Mucosa of descending colon (tissue), 3 donors: ENCODE data around the gene UCN2. TPM values are rescaled to one million over a fixed set of nuclear protein-coding genes. Genes with fewer than 3 reads are reported as not detected.

Experiments used
- ATAC-seq: fragments of 200-7000 bp; cut with Tn5 transposase; one replicate; pipeline ENCODE4 v1.9.1; 2020; ENCODE audit warnings: mild to moderate bottlenecking, moderate library complexity
- DNase-seq, 3 donors: peaks; one replicate each; pipeline ENCODE4 v3.0.0-alpha.2; 2020
- H3K36me3 ChIP-seq: fragments of 200-600 bp; one replicate; pipeline ENCODE4 v1.8.0; 2021; ENCODE audit warnings: low read depth, mild to moderate bottlenecking
- H3K4me1 ChIP-seq: fragments of 200-600 bp; one replicate; pipeline ENCODE4 v1.8.0; 2021; ENCODE audit warnings: low read depth, mild to moderate bottlenecking
- H3K4me3 ChIP-seq: fragments of 200-600 bp; one replicate; pipeline ENCODE4 v1.8.0; 2021; ENCODE audit warnings: mild to moderate bottlenecking
- H3K9me3 ChIP-seq: fragments of 200-600 bp; one replicate; pipeline ENCODE4 v1.8.0; 2021; ENCODE audit warnings: mild to moderate bottlenecking
- CTCF ChIP-seq: fragments of 200-600 bp; IDR thresholded peaks from one replicate; pipeline ENCODE4 v1.8.0; 2022; ENCODE audit warnings: antibody characterized with exemption, mild to moderate bottlenecking
- intact Hi-C, 2 donors: fragments of 100-400 bp; cut with DNase I in 1 of 2; cut with micrococcal nuclease in 1 of 2; formaldehyde crosslinking; loops; one replicate each; pipeline versions ENCODE4 v1.11.0 to v1.11.1; 2022; cut with DNase I, micrococcal nuclease
- total RNA-seq, 3 donors: library from RNA; stranded (reverse); fragmentation: NEBNext Ultra II Directional in 2 of 3; extraction: Animal tissue kit (Norgen Biotek cat#: 25700) in 2 of 3; gene quantifications; one replicate each; pipeline versions ENCODE4 v1.2.1 to v1.2.4, GENCODE V29; 2021 to 2023
- donor health status: DM: no; HTN: no; CAD: no; lungs with moderate emphysema.
- donor health status: DM: no; HTN: no; CAD: no.
- donor health status: DM: no; HTN: yes; CAD: no.

UCN2 gene
- total RNA-seq, 3 donors from 2014 or later = 0.19 TPM; not detected in 2

GRCh38 chr3:48564667-48565066 is 1.1 kb upstream of the UCN2 start:
- TF ChIP-seq CTCF = no peak
- H3K4me3 ChIP-seq = no peak overlapping the region
- H3K36me3 ChIP-seq = no peaks in the 10 kb centered on the region
- no peak for DNase-seq
- no peaks in the 10 kb centered on the region for H3K9me3 ChIP-seq
- intact Hi-C loops = no loop called here
- ATAC-seq = no peak
- H3K4me1 ChIP-seq = no peaks in the 10 kb centered on the region

DNA sequence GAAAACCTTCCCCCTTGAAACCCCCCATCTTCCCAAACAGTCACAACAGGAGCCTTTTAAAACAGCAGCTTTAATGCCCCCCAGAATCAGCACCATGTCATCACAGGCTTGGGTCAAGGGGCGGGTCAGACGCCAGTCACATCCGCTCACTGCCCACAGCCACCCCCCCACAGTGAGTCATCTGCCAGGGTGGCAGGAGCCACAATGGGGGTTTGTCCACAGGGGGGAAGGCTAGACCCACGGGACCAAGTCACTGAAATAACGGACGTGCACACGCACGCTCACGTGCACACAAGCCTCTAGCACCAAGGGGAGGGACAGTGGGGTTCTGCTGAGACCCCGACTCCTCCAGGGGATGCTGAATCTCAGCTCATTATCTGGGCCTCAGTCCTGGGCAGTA is 441 bp upstream of the UCN2 start:
- Histone ChIP-seq H3K4me1 (no peaks in the 10 kb centered on the region), H3K9me3 (no peaks in the 10 kb centered on the region), H3K36me3 (no peaks in the 10 kb centered on the region), H3K4me3 (no peak overlapping the region)
- TF ChIP-seq CTCF = no peak
- intact Hi-C loops = no loop called here
- peak; percentile 23 for ATAC-seq
- DNase-seq = no peak

- H3K36me3 ChIP-seq = no peaks in the 10 kb centered on the region
- intact Hi-C loops = no loop called here
- peaks cover 4% of the 10 kb centered on the region for H3K4me1 ChIP-seq
- H3K9me3 ChIP-seq = no peaks in the 10 kb centered on the region
- no peak for ATAC-seq
- no peak for DNase-seq
- no peak overlapping the region for H3K4me3 ChIP-seq
- no peak for TF ChIP-seq CTCF
Measured at GRCh38 chr3:48562367-48563095, 1.1 kb downstream of the UCN2 start.

GRCh38 chr3:48561045-48561736 is 2.4 kb downstream of the UCN2 start:
- DNase-seq = peak; percentile 46 to 72 (median 61)
- Histone ChIP-seq H3K4me1 (peaks cover 12% of the 10 kb centered on the region), H3K36me3 (peaks cover 3% of the 10 kb centered on the region), H3K9me3 (no peaks in the 10 kb centered on the region), H3K4me3 (no peak overlapping the region)
- ATAC-seq = no peak
- intact Hi-C loops = no loop called here
- TF ChIP-seq CTCF = no peak

- peaks cover 18% of the 10 kb centered on the region for H3K4me1 ChIP-seq
- DNase-seq = no peak
- peaks cover 3% of the 10 kb centered on the region for H3K36me3 ChIP-seq
- H3K4me3 ChIP-seq = no peak overlapping the region
- H3K9me3 ChIP-seq = no peaks in the 10 kb centered on the region
- no peak for TF ChIP-seq CTCF
- intact Hi-C loops = no loop called here
- no peak for ATAC-seq
Measured at GRCh38 chr3:48560648-48561018, 2.9 kb downstream of the UCN2 start.
